ENCODE measurements around the gene SYNJ2.

Gene SYNJ2

GRCh38 chr6:157989541-157990289, 8.1 kb downstream of the SYNJ2 start:
- no peak for TF ChIP-seq CEBPB (IDR thresholded peaks at IDR 0.05)
- TF ChIP-seq, protein P1, sequence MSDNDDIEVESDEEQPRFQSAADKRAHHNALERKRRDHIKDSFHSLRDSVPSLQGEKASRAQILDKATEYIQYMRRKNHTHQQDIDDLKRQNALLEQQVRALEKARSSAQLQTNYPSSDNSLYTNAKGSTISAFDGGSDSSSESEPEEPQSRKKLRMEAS (IDR thresholded peaks at IDR 0.05) = peak; percentile 66
- 0 out of 2 replicates have a peak, but pooled peaks have one; percentile 25 for TF ChIP-seq ZBTB7A (IDR thresholded peaks at IDR 0.05; ENCODE audit: low read depth)
- TF ChIP-seq TCF12 (IDR thresholded peaks at IDR 0.05; ENCODE audit: low read depth) = peak; percentile 53; the same call in 1 of the 2 replicates
- TF ChIP-seq NFIC (IDR thresholded peaks at IDR 0.05) = peak; percentile 87
- peak; percentile 51; the same call in 1 of the 2 replicates for TF ChIP-seq TEAD4 (IDR thresholded peaks at IDR 0.05)
- TF ChIP-seq REST (IDR thresholded peaks at IDR 0.05; ENCODE audit: low read depth) = no peak
- TF ChIP-seq EGR1 (IDR thresholded peaks at IDR 0.05) = peak; percentile 43; the same call in 1 of the 2 replicates

DNA sequence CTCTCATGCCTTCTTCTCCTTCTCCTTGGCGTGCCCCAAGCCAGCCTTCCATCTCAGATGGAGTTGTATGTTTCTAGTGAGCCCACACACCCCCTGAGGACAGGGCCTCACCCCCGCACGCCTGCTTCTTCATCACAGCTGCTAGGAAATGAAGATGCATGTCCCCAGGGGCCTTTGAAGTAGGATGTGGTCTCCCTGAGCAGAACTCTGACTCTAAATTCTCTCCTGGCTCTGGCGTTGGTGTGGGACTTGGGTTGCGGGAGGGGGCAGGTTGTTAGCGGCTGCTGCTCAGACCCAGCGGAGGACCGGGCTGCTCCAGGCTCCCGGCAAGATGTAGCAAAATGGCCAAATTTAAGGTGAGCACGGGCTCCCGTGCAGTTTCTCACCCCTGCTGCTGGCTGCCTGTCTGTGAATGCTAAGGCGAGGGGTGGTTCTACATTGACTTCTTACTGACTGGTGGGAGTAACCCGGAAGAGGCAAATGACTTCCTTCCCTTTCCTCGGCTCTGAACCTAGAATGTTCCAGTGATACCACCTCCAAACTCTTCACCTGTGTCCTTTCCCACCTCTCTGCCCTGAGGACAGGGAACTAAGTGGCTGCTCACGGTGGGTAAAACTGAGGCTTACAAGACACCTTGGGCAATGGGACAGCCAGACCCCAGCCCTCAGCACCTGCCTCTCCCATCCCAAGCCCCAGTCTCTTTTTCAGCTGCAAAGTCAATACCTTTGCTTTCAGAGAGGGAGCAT, 8.8 kb downstream of the SYNJ2 start:
- TF ChIP-seq REST (IDR thresholded peaks at IDR 0.05; ENCODE audit: low read depth) (no peak), NFIC (IDR thresholded peaks at IDR 0.05) (no peak), EP300 (IDR thresholded peaks at IDR 0.05; ENCODE audit: borderline replicate concordance) (no peak), CEBPB (IDR thresholded peaks at IDR 0.05) (no peak), EGR1 (IDR thresholded peaks at IDR 0.05) (no peak), CREB1 (IDR thresholded peaks at IDR 0.05; ENCODE audit: low read depth) (no peak), RAD21 (IDR thresholded peaks at IDR 0.05; ENCODE audit: low read depth) (no peak), YY1 (IDR thresholded peaks at IDR 0.05; ENCODE audit: low read depth) (no peak), TAF1 (IDR thresholded peaks at IDR 0.05; ENCODE audit: low read depth) (no peak), TCF12 (IDR thresholded peaks at IDR 0.05; ENCODE audit: low read depth) (no peak), FOXM1 (IDR thresholded peaks at IDR 0.05; ENCODE audit: borderline replicate concordance, low read depth) (no peak), ZBTB7A (IDR thresholded peaks at IDR 0.05; ENCODE audit: low read depth) (no peak), TEAD4 (IDR thresholded peaks at IDR 0.05) (no peak)
- TF ChIP-seq, protein P2, sequence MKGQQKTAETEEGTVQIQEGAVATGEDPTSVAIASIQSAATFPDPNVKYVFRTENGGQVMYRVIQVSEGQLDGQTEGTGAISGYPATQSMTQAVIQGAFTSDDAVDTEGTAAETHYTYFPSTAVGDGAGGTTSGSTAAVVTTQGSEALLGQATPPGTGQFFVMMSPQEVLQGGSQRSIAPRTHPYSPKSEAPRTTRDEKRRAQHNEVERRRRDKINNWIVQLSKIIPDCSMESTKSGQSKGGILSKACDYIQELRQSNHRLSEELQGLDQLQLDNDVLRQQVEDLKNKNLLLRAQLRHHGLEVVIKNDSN (IDR thresholded peaks at IDR 0.05) = no peak
- TF ChIP-seq, protein P1 (IDR thresholded peaks at IDR 0.05) = no peak

DNA sequence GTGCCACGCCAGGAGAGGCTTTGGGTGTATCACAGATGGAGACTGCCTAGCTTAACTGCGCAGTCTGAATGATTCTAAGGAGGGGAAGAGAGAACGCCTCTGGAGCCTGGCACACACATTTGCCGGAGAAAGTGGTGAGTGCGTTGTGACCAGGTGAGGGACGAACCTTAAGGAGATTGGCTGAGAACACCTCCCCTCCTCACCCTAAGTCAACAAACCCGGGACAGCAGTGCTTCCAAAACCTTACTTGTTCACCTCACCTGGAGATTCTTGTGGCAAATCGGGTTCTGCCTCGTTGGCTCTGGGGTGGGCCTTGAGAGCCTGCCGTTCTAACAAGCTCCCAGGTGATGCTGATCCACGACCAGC, 9.4 kb downstream of the SYNJ2 start:
- TF ChIP-seq RAD21 (IDR thresholded peaks at IDR 0.05; ENCODE audit: low read depth) = no peak
- no peak for TF ChIP-seq REST (IDR thresholded peaks at IDR 0.05; ENCODE audit: low read depth)
- TF ChIP-seq TAF1 (IDR thresholded peaks at IDR 0.05; ENCODE audit: low read depth) = no peak
- no peak for TF ChIP-seq TCF12 (IDR thresholded peaks at IDR 0.05; ENCODE audit: low read depth)
- no peak for TF ChIP-seq YY1 (IDR thresholded peaks at IDR 0.05; ENCODE audit: low read depth)
- no peak for TF ChIP-seq EGR1 (IDR thresholded peaks at IDR 0.05)
- TF ChIP-seq EP300 (IDR thresholded peaks at IDR 0.05; ENCODE audit: borderline replicate concordance) = no peak
- TF ChIP-seq ZBTB7A (IDR thresholded peaks at IDR 0.05; ENCODE audit: low read depth) = no peak

DNA sequence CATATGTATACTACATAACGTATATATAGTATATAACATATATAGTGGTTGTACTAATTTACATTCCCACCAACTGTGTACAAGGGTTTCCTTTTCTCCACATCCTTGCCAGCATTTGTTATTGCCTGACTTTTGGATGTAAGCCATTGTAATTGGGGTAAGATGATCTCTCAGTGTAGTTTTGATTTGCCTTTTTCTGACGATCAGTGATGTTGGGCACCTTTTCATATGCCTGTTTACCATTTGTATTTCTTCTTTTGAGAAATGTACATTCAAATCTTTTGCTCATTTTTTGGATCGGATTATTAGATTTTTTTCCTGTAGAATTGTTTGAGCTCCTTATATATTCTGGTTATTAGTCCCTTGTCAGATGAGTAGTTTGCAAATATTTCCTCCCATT, 11.4 kb downstream of the SYNJ2 start:
- TF ChIP-seq CREB1 (IDR thresholded peaks at IDR 0.05; ENCODE audit: low read depth) (no peak), EP300 (IDR thresholded peaks at IDR 0.05; ENCODE audit: borderline replicate concordance) (no peak), EGR1 (IDR thresholded peaks at IDR 0.05) (no peak), YY1 (IDR thresholded peaks at IDR 0.05; ENCODE audit: low read depth) (no peak), RAD21 (IDR thresholded peaks at IDR 0.05; ENCODE audit: low read depth) (no peak), TCF12 (IDR thresholded peaks at IDR 0.05; ENCODE audit: low read depth) (no peak), FOXM1 (IDR thresholded peaks at IDR 0.05; ENCODE audit: borderline replicate concordance, low read depth) (no peak)
- TF ChIP-seq, protein P2 (IDR thresholded peaks at IDR 0.05) = no peak

Data from Ishikawa (cell line).